Left lung (tissue), 10 donors: ENCODE data around the gene SMARCA2. TPM values are rescaled to one million over a fixed set of nuclear protein-coding genes. Genes with fewer than 3 reads are reported as not detected.
A peak's percentile ranks its signal among the peaks of the same experiment; 100 is the strongest.

Source experiments
- ATAC-seq: fragments of 200-7000 bp; cut with Tn5 transposase; one replicate; pipeline ENCODE4 v1.9.1; 2020; ENCODE audit warnings: moderate library complexity
- DNase-seq, 4 donors: peaks; one replicate each; pipeline ENCODE4 v3.0.0-alpha.2; 2013 to 2020
- H3K27ac ChIP-seq, 2 donors: fragments of 200-600 bp; sonication (generic) in 1 of 2; one replicate each; pipeline versions ENCODE4 v1.5.0 to v1.8.0; 2020 to 2021
- H3K27me3 ChIP-seq, 2 donors: fragments of 200-600 bp; sonication (generic) in 1 of 2; one replicate each; pipeline versions ENCODE4 v1.5.0 to v1.8.0; 2020 to 2021
- H3K36me3 ChIP-seq, 2 donors: fragments of 200-600 bp; sonication (generic) in 1 of 2; one replicate each; pipeline versions ENCODE4 v1.5.0 to v1.8.0; 2020 to 2021
- H3K4me1 ChIP-seq, 2 donors: fragments of 200-600 bp; one replicate each; pipeline ENCODE4 v1.8.0; 2021
- H3K4me3 ChIP-seq, 2 donors: fragments of 200-600 bp; sonication (generic) in 1 of 2; one replicate each; pipeline versions ENCODE4 v1.5.0 to v1.8.0; 2020 to 2021; ENCODE audit warnings: mild to moderate bottlenecking in 1 of 2
- H3K9me3 ChIP-seq, 2 donors: fragments of 200-600 bp; sonication (generic) in 1 of 2; one replicate each; pipeline versions ENCODE4 v1.5.0 to v1.8.0; 2020 to 2021
- CTCF ChIP-seq, 2 donors: fragments of 200-600 bp; sonication (generic) in 1 of 2; IDR thresholded peaks; one replicate each; pipeline versions ENCODE4 v1.5.0 to v1.8.0; 2021; ENCODE audit warnings: antibody characterized with exemption in 2 of 2
- intact Hi-C, 2 donors: fragments of 100-400 bp; cut with DNase I; formaldehyde crosslinking; loops; one replicate each; pipeline versions ENCODE4 v1.11.2 to v1.14.2; 2022
- polyA plus RNA-seq, 6 donors: library from polyadenylated mRNA; unstranded; fragments of 120-200 nt; gene quantifications; one replicate each; pipeline ENCODE4 v1.2.1, GENCODE V29; 2013; ENCODE audit not compliant: insufficient read length in 6 of 6
- total RNA-seq, 2 donors: library from RNA; stranded (reverse); fragmentation: NEBNext Ultra II Directional; extraction: Animal tissue kit (Norgen Biotek cat#: 25700); gene quantifications; one replicate each; pipeline ENCODE4 v1.2.1, GENCODE V29; 2021
- donor health status: DM: no; HTN: yes; CAD: no.
- donor health status: DM: no; HTN: no; CAD: no.

SMARCA2 gene
- total and polyA plus RNA-seq, 8 donors: 110 to 207 (median 152) TPM

- DNase-seq: no peak
- no peaks in the 10 kb centered on the region for H3K4me1 ChIP-seq
- H3K36me3 ChIP-seq: no peaks in the 10 kb centered on the region
- H3K27ac ChIP-seq: no peak overlapping the region
- intact Hi-C loops: no loop called here
- TF ChIP-seq CTCF (IDR thresholded peaks at IDR 0.05): no peak
- no peaks in the 10 kb centered on the region for H3K27me3 ChIP-seq
- H3K9me3 ChIP-seq: no peaks in the 10 kb centered on the region
- H3K4me3 ChIP-seq: no peak overlapping the region
- ATAC-seq: no peak
These were observed 193.8 kb downstream of the SMARCA2 start for GRCh38 chr9:2208991-2209390.

GRCh38 chr9:2209400-2209799 lies 194.3 kb downstream of the SMARCA2 start:
- Histone ChIP-seq H3K4me3 (no peak overlapping the region), H3K27ac (no peak overlapping the region), H3K36me3 (no peaks in the 10 kb centered on the region), H3K4me1 (no peaks in the 10 kb centered on the region), H3K27me3 (no peaks in the 10 kb centered on the region), H3K9me3 (no peaks in the 10 kb centered on the region)
- ATAC-seq: no peak
- DNase-seq: no peak
- intact Hi-C loops: no loop called here
- no peak for TF ChIP-seq CTCF (IDR thresholded peaks at IDR 0.05)

- no peak for ATAC-seq
- H3K36me3 ChIP-seq: no peaks in the 10 kb centered on the region
- no peaks in the 10 kb centered on the region for H3K4me1 ChIP-seq
- DNase-seq: no peak
- no peak for TF ChIP-seq CTCF (IDR thresholded peaks at IDR 0.05)
- no peak overlapping the region for H3K27ac ChIP-seq
- no peaks in the 10 kb centered on the region for H3K27me3 ChIP-seq
- H3K9me3 ChIP-seq: no peaks in the 10 kb centered on the region
- intact Hi-C loops: no loop called here
- no peak overlapping the region for H3K4me3 ChIP-seq
These were observed 195.1 kb downstream of the SMARCA2 start for GRCh38 chr9:2210201-2210600.

- TF ChIP-seq CTCF (IDR thresholded peaks at IDR 0.05): no peak
- Histone ChIP-seq H3K4me3 (no peak overlapping the region), H3K4me1 (no peaks in the 10 kb centered on the region), H3K27ac (no peak overlapping the region), H3K27me3 (no peaks in the 10 kb centered on the region), H3K36me3 (no peaks in the 10 kb centered on the region), H3K9me3 (no peaks in the 10 kb centered on the region)
- DNase-seq (no peak), ATAC-seq (peak; percentile 51)
- intact Hi-C loops: no loop called here
These were observed 198.8 kb downstream of the SMARCA2 start for GRCh38 chr9:2213830-2214468.

- intact Hi-C loops: no loop called here
- Histone ChIP-seq H3K27me3 (no peaks in the 10 kb centered on the region), H3K36me3 (no peaks in the 10 kb centered on the region), H3K4me3 (no peak overlapping the region), H3K9me3 (no peaks in the 10 kb centered on the region), H3K4me1 (no peaks in the 10 kb centered on the region), H3K27ac (no peak overlapping the region)
- DNase-seq: no peak
- ATAC-seq: no peak
- no peak for TF ChIP-seq CTCF (IDR thresholded peaks at IDR 0.05)
These were observed 199.6 kb downstream of the SMARCA2 start for GRCh38 chr9:2214707-2215106.
